Liver (tissue), 9 donors: ENCODE results near the gene PGGT1B. TPM values are rescaled to one million over a fixed set of nuclear protein-coding genes. Genes with fewer than 3 reads are reported as not detected.

Experiments used
- DNase-seq: peaks from one replicate; pipeline ENCODE4 v3.0.0-alpha.2; 2017; ENCODE audit warnings: low spot score
- H3K27ac ChIP-seq, 2 donors: one replicate each; pipeline ENCODE4 v1.7.0; 2013; ENCODE audit warnings: inconsistent platforms in 2 of 2, low read length in 2 of 2, control low read depth in 1 of 2, low read depth in 1 of 2, mild to moderate bottlenecking in 1 of 2
- H3K27me3 ChIP-seq, 4 donors: one replicate each; pipeline versions ENCODE4 v1.6.1 to v1.7.0; 2013; ENCODE audit warnings: low read length in 3 of 4, inconsistent platforms in 1 of 4, mild to moderate bottlenecking in 1 of 4, moderate library complexity in 1 of 4; ENCODE audit not compliant: control insufficient read depth in 4 of 4, insufficient read depth in 4 of 4
- H3K36me3 ChIP-seq, 4 donors: one replicate each; pipeline versions ENCODE4 v1.6.1 to v1.7.0; 2013; ENCODE audit warnings: low read length in 3 of 4, mild to moderate bottlenecking in 3 of 4, low read depth in 1 of 4, moderate library complexity in 1 of 4; ENCODE audit not compliant: control insufficient read depth in 4 of 4, insufficient read depth in 3 of 4
- H3K4me1 ChIP-seq, 4 donors: one replicate each; pipeline versions ENCODE4 v1.6.1 to v1.7.0; 2013; ENCODE audit warnings: low read length in 3 of 4, mild to moderate bottlenecking in 3 of 4, moderate library complexity in 1 of 4; ENCODE audit not compliant: control insufficient read depth in 4 of 4, insufficient read depth in 4 of 4
- H3K4me3 ChIP-seq, 3 donors: one replicate each; pipeline versions ENCODE4 v1.6.1 to v1.7.0; 2013; ENCODE audit warnings: low read length in 3 of 3, control low read depth in 1 of 3, low read depth in 1 of 3, mild to moderate bottlenecking in 1 of 3
- H3K9ac ChIP-seq, 2 donors: one replicate each; pipeline ENCODE4 v1.7.0; 2013; ENCODE audit warnings: low read length in 2 of 2, mild to moderate bottlenecking in 2 of 2, moderate library complexity in 2 of 2, control low read depth in 1 of 2, low read depth in 1 of 2
- H3K9me3 ChIP-seq, 4 donors: one replicate each; pipeline versions ENCODE4 v1.6.1 to v1.7.0; 2013; ENCODE audit warnings: low read length in 3 of 4; ENCODE audit not compliant: control insufficient read depth in 4 of 4
- EGR1 ChIP-seq, 2 donors: IDR thresholded peaks; 2 replicates each; pipeline ENCODE4 v1.6.1; 2016 to 2018; ENCODE audit warnings: antibody characterized with exemption in 2 of 2, low read depth in 2 of 2
- FOXA1 ChIP-seq: IDR thresholded peaks from 2 replicates; pipeline ENCODE4 v1.6.1; 2016; ENCODE audit warnings: antibody characterized with exemption
- GABPA ChIP-seq, 2 donors: IDR thresholded peaks in 1 of 2; conservative IDR thresholded peaks in 1 of 2; 2 replicates each; pipeline ENCODE4 v1.6.1; 2016; ENCODE audit warnings: antibody characterized with exemption in 2 of 2, mild to moderate bottlenecking in 1 of 2, moderate library complexity in 1 of 2
- HNF4A ChIP-seq, 2 donors: conservative IDR thresholded peaks; 2 replicates each; pipeline ENCODE4 v1.6.1; 2016; ENCODE audit warnings: antibody characterized with exemption in 2 of 2, mild to moderate bottlenecking in 2 of 2
- HNF4G ChIP-seq: IDR thresholded peaks from 2 replicates; pipeline ENCODE4 v1.6.1; 2016; ENCODE audit warnings: antibody characterized with exemption
- JUND ChIP-seq, 2 donors: IDR thresholded peaks; 2 replicates each; pipeline ENCODE4 v1.6.1; 2016; ENCODE audit warnings: antibody characterized with exemption in 2 of 2
- NR2F2 ChIP-seq: IDR thresholded peaks from 2 replicates; pipeline ENCODE4 v1.6.1; 2016; ENCODE audit warnings: antibody characterized with exemption
- RAD21 ChIP-seq, 2 donors: IDR thresholded peaks; 2 replicates each; pipeline ENCODE4 v1.6.1; 2016; ENCODE audit warnings: antibody characterized with exemption in 2 of 2, mild to moderate bottlenecking in 2 of 2
- RXRA ChIP-seq, 2 donors: IDR thresholded peaks; 2 replicates each; pipeline ENCODE4 v1.6.1; 2017 to 2018; ENCODE audit warnings: antibody characterized with exemption in 2 of 2, mild to moderate bottlenecking in 1 of 2
- SP1 ChIP-seq: IDR thresholded peaks from 2 replicates; pipeline ENCODE4 v1.6.1; 2018; ENCODE audit warnings: antibody characterized with exemption, mild to moderate bottlenecking
- TAF1 ChIP-seq: conservative IDR thresholded peaks from 2 replicates; pipeline ENCODE4 v1.6.1; 2016; ENCODE audit warnings: antibody characterized with exemption, mild to moderate bottlenecking
- YY1 ChIP-seq: IDR thresholded peaks from 2 replicates; pipeline ENCODE4 v1.6.1; 2016; ENCODE audit warnings: antibody characterized with exemption, mild to moderate bottlenecking
- WGBS: extraction: QIAGEN DNeasy Blood & Tissue Kit; methylation state at CpG from one replicate; pipeline ENCODE4 v1.1.7; 2013; 5-methylcytosine and 5-hydroxymethylcytosine counted together
- polyA plus RNA-seq, 2 donors: library from polyadenylated mRNA; stranded (reverse) in 1 of 2; unstranded in 1 of 2; fragments of 200-250 nt in 1 of 2; fragments of >200 nt in 1 of 2; fragmentation: Nextera tagmentation in 1 of 2; extraction: Ambion mirVana in 1 of 2; gene quantifications; one replicate each; pipeline versions ENCODE4 v1.2.1 to v1.2.3, GENCODE V29; 2013 to 2015
- total RNA-seq, 2 donors: library from RNA; depleted of rRNA; stranded (reverse); fragments of >200 nt; gene quantifications; one replicate each; pipeline ENCODE4 v1.2.3, GENCODE V29; 2014
- TF ChIP-seq, protein P1 (sequence below): IDR thresholded peaks from 2 replicates; pipeline ENCODE4 v1.6.1; 2016; ENCODE audit warnings: antibody characterized with exemption
- TF ChIP-seq, protein P2 (sequence below): fragments of 150-350 bp; IDR thresholded peaks from 2 replicates; pipeline ENCODE4 v1.5.1; 2017; ENCODE audit warnings: improper control_type of control experiment, low read depth, low read length; ENCODE audit not compliant: missing input control
- TF ChIP-seq, protein P3 (sequence below): IDR thresholded peaks from 2 replicates; pipeline ENCODE4 v1.6.1; 2016; ENCODE audit warnings: antibody characterized with exemption
- donor health status: healthy.
- donor health status: healthy.
- donor health status: healthy.
- donor health status: healthy.
- donor health status: healthy.

PGGT1B gene
- total and polyA plus RNA-seq, 4 donors, result 4.9 to 15.7 (median 5.6) TPM

DNA sequence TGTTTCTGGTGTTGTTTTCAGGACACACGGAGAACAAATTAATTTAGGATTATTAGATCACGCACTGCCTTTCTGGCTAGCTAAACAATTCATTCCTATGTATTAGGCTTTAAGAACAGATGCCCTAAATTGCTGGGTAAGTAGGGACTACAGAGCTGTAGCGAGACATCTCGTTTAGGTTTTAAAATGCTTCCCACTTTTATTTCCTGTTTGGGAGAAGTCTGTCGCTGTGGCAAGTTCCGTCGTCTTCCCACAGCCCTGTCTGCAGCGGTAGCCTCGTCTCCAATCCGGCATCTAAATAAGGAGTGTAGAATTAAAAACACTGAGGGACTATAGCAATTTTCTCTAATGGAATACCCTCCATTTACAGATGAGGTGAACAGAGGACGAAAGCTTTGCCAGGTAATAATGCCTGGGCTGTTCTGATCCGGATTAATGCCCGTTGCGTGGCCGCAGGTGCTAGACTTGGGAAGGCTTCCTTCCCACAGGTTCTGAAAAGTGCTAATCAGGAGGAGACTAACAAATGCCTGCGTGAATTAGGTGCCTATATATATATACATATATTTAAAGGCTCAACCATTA lies 91.7 kb downstream of the PGGT1B start:
- WGBS, result 40% methylated on average over 16 of the region's 16 CpGs
- no peak for DNase-seq
- H3K36me3 ChIP-seq, result no peaks in the 10 kb centered on the region
- H3K27ac ChIP-seq, result no peak overlapping the region
- H3K9me3 ChIP-seq, result no peaks in the 10 kb centered on the region
- H3K4me1 ChIP-seq, result peaks cover 6 to 21% (median 14%) of the 10 kb centered on the region in 4 donors
- TF ChIP-seq, protein P1, sequence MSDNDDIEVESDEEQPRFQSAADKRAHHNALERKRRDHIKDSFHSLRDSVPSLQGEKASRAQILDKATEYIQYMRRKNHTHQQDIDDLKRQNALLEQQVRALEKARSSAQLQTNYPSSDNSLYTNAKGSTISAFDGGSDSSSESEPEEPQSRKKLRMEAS, result no peak
- TF ChIP-seq HNF4A (conservative IDR thresholded peaks at IDR 0.05), result no peak
- TF ChIP-seq, protein P2, sequence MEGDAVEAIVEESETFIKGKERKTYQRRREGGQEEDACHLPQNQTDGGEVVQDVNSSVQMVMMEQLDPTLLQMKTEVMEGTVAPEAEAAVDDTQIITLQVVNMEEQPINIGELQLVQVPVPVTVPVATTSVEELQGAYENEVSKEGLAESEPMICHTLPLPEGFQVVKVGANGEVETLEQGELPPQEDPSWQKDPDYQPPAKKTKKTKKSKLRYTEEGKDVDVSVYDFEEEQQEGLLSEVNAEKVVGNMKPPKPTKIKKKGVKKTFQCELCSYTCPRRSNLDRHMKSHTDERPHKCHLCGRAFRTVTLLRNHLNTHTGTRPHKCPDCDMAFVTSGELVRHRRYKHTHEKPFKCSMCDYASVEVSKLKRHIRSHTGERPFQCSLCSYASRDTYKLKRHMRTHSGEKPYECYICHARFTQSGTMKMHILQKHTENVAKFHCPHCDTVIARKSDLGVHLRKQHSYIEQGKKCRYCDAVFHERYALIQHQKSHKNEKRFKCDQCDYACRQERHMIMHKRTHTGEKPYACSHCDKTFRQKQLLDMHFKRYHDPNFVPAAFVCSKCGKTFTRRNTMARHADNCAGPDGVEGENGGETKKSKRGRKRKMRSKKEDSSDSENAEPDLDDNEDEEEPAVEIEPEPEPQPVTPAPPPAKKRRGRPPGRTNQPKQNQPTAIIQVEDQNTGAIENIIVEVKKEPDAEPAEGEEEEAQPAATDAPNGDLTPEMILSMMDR, result no peak
- no peak for TF ChIP-seq SP1
- TF ChIP-seq GABPA (IDR thresholded peaks at IDR 0.05 in 1 of 2, conservative IDR thresholded peaks at IDR 0.05 in 1 of 2), result no peak
- no peak for TF ChIP-seq FOXA1
- no peak for TF ChIP-seq JUND (IDR thresholded peaks at IDR 0.05)
- no peak for TF ChIP-seq TAF1
- peak overlapping the region in 1 of 3 donors; percentile 72 for H3K4me3 ChIP-seq
- H3K9ac ChIP-seq, result no peak overlapping the region
- H3K27me3 ChIP-seq, result no peaks in the 10 kb centered on the region

DNA sequence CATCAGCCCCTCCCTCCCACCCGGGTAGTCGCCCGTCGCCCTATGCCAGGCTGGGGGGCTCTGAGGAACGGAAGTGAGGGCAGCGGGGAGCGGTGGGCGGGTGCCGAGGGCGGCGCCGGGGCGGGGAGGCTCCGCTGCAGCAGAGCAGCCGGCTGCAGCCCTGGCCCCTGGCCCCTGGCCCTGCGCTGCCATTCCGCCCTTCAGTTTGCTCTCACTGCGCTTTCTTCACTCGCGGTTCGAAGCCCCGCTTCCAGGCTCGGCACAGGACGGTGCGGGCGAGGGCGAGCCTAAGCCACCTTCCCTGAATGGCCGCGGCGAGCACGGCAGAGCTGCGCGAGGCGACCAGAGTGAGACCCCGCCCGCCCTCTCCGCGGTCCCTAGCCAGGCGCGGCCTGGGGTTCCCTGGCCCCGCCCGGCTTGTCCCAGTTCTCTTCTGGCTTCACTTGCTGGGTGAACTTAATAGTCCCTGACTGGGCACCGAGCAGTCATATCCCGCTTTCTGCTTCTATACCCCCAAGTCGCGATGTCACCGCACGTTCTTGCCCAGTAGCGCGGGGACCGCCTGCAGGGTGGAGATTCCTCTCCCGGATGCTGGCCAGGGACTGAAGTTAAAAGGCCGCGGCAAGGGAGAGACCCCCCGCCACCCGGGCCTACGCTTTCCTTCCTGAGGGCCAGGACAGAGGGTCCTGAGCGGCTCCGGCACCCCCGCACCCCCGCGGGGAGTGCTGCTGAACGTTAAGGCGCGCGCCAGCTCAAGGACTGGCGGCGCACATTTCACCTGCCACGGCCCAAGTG lies 92.3 kb downstream of the PGGT1B start:
- no peak for TF ChIP-seq EGR1 (IDR thresholded peaks at IDR 0.05; ENCODE audit: low read depth in 2 of 2)
- TF ChIP-seq FOXA1, result no peak
- no peak for TF ChIP-seq NR2F2
- TF ChIP-seq SP1, result no peak
- no peak for TF ChIP-seq YY1
- TF ChIP-seq RAD21 (IDR thresholded peaks at IDR 0.05), result no peak
- no peak for TF ChIP-seq RXRA (IDR thresholded peaks at IDR 0.05)
- TF ChIP-seq JUND (IDR thresholded peaks at IDR 0.05), result no peak
- TF ChIP-seq, protein P3, sequence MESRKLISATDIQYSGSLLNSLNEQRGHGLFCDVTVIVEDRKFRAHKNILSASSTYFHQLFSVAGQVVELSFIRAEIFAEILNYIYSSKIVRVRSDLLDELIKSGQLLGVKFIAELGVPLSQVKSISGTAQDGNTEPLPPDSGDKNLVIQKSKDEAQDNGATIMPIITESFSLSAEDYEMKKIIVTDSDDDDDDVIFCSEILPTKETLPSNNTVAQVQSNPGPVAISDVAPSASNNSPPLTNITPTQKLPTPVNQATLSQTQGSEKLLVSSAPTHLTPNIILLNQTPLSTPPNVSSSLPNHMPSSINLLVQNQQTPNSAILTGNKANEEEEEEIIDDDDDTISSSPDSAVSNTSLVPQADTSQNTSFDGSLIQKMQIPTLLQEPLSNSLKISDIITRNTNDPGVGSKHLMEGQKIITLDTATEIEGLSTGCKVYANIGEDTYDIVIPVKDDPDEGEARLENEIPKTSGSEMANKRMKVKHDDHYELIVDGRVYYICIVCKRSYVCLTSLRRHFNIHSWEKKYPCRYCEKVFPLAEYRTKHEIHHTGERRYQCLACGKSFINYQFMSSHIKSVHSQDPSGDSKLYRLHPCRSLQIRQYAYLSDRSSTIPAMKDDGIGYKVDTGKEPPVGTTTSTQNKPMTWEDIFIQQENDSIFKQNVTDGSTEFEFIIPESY, result no peak
- TF ChIP-seq TAF1, result no peak
- TF ChIP-seq HNF4G, result no peak
- TF ChIP-seq, protein P2, result no peak
- no peak for TF ChIP-seq HNF4A (conservative IDR thresholded peaks at IDR 0.05)
- no peak for TF ChIP-seq GABPA (IDR thresholded peaks at IDR 0.05 in 1 of 2, conservative IDR thresholded peaks at IDR 0.05 in 1 of 2)
- DNase-seq, result no peak
- H3K4me1 ChIP-seq, result peaks cover 6 to 21% (median 14%) of the 10 kb centered on the region in 4 donors
- H3K4me3 ChIP-seq, result peak overlapping the region; percentile 61 to 82 (median 72)
- H3K27ac ChIP-seq, result no peak overlapping the region
- WGBS, result 3% methylated on average over 69 of the region's 69 CpGs
- H3K9ac ChIP-seq, result no peak overlapping the region
- no peaks in the 10 kb centered on the region for H3K36me3 ChIP-seq
- H3K27me3 ChIP-seq, result no peaks in the 10 kb centered on the region
- no peaks in the 10 kb centered on the region for H3K9me3 ChIP-seq
